ENCODE data around the gene VPS26A.

VPS26A gene

DNA sequence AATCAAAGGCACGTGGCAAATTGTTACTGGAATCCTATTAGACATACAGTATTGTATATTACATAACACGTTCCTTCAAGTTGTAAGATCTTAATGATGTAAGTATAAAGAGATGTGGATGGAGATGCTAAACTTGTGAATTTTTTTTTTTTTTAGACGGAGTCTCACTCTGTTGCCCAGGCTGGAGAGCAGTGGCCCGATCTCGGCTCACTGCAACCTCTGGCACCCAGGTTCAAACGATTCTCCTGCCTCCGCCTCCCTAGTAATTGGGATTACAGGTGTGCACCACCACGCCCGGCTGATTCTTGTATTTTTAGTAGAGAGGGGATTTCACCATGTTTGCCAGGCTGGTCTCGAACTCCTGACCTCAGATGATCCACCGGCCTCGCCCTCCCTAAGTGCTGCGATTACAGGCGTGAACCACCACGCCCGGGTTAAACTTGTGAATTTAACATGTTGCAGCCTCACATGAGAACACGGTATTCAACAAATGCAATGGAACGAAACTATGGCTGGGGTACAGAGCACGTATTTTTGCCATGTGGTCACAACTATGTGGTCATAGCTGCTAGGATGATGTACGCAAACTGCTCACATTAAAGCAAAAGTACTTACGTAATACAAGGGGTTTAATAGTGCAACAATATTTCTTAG lies 55.2 kb downstream of the VPS26A start:
- Histone ChIP-seq H3K36me3 (ENCODE audit: insufficient read depth, low read length) (peaks cover 9% of the 10 kb centered on the region), H3K9me3 (ENCODE audit: insufficient read depth, low read depth, low read length) (no peaks in the 10 kb centered on the region), H3K27me3 (ENCODE audit: insufficient read depth, low read length) (no peaks in the 10 kb centered on the region), H3K27ac (ENCODE audit: low read depth, low read length) (peak overlapping the region; percentile 96), H3K4me1 (ENCODE audit: insufficient read depth, low read length) (peaks cover 6% of the 10 kb centered on the region), H3K4me3 (ENCODE audit: low read length) (peak overlapping the region; percentile 92), H3K9ac (ENCODE audit: low read depth, low read length) (peak overlapping the region; percentile 94)
- 49% methylated on average over 21 of the region's 21 CpGs for WGBS

DNA sequence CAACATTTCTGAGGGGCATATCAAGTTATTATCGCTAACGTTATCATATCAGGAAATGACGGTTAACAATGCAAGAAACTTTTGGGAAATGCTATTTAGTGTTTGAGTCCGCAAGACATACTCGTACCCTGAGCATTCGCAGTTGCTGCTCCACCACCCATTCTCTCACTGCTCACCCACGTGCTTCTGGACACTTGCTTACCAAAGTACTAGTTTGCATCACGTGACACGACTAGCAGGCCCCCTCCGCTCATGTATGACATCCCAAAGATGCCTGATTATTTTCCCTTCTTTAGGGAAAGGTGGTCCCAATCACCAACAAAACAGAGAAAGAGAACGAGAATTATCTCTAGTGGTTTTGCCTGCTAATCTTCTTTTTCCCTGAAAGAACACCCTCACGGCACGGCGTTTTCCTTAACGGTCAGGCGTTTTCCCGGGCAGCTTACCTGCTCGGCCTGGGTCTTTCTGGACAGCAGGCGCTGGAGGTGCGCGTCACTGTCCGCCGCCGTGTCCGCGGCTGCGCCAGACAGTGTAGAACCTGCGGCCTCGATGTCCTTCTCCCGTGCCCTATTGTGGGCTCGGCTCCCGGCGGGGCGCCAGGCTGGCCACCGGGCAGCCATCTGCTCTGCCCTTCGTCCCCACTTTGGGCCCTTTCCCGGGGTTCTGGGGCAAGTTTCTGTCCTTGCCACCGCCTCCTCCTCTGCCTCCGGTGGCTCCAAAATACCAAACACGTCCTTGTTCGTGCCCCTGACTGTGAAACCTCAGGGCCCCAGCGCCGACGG lies 56.0 kb downstream of the VPS26A start, which contains the start of gene SUPV3L1:
Gene SUPV3L1, plus strand, starts transcription at position 492 of the 782 bp plus-strand sequence. Its CDS starts 58 bp downstream, at position 550.
- H3K9ac ChIP-seq (ENCODE audit: low read depth, low read length) = peak within 1 kb of the TSS; percentile 94
- peak within 1 kb of the TSS; percentile 92 for H3K4me3 ChIP-seq (ENCODE audit: low read length)
- H3K4me1 ChIP-seq (ENCODE audit: insufficient read depth, low read length) = peaks cover 6% of the 10 kb centered on the region
- H3K36me3 ChIP-seq (ENCODE audit: insufficient read depth, low read length) = peaks cover 9% of the 10 kb centered on the region
- WGBS = under 1% methylated on average over 44 of the region's 44 CpGs
- H3K27ac ChIP-seq (ENCODE audit: low read depth, low read length) = peak within 1 kb of the TSS; percentile 96
- H3K27me3 ChIP-seq (ENCODE audit: insufficient read depth, low read length) = no peaks in the 10 kb centered on the region
- H3K9me3 ChIP-seq (ENCODE audit: insufficient read depth, low read depth, low read length) = no peaks in the 10 kb centered on the region

DNA sequence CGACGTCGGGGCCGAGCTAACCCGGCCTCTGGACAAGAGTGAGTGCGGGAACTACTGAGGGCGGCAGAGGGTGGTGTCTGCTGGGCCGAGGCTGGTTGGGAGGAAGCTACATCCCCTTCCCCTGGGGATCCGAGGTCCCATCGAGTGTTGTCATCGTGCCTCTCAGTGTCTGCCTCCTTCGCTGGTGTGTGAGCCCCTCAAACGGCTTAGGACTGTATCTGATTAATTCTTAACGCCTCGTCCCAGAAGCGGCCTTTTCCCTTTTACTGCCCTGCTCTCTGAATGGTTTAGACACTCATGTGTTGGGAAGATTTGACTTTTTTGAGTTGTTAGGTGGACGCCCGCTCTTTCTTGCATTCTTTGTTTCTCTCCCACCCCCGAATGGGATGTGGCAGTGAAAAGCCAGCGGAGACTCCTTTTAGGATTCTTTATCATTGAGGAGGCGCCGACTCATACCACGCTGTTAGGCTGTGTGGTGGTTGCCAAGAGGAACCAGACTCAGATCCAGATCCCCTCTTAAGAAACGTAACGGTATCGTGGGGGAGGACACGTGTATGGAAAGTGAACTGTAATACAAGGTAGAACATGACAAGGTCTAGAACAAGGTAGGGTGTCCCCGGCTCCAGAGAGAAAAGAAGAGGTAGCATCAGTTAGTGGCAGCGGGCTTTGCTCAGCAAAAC lies 56.7 kb downstream of the VPS26A start:
- Histone ChIP-seq H3K9me3 (ENCODE audit: insufficient read depth, low read depth, low read length) (no peaks in the 10 kb centered on the region), H3K9ac (ENCODE audit: low read depth, low read length) (peak overlapping the region; percentile 94)
- 5% methylated on average over 29 of the region's 29 CpGs for WGBS

DNA sequence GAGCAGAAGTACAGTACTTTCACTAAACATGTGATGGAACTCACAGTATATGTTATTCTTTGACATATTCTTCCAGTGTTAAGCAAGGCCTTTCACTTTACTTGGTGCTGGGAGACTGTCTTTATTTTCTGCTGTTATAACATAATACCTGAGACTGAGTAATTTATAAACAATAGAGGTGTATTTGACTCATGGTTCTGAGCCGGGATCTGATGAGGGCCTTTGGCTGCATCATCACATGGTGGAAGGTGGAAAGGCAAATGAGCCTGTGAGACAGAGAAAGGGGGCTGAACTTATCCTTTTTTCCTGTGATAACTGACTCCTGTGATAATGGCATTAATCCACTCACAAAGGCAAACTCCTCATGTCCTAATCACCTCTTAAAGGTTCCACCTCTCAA lies 57.5 kb downstream of the VPS26A start:
- H3K9me3 ChIP-seq (ENCODE audit: insufficient read depth, low read depth, low read length) = no peaks in the 10 kb centered on the region
- H3K36me3 ChIP-seq (ENCODE audit: insufficient read depth, low read length) = peaks cover 17% of the 10 kb centered on the region
- no peaks in the 10 kb centered on the region for H3K27me3 ChIP-seq (ENCODE audit: insufficient read depth, low read length)
- WGBS = 94% methylated on average over 1 of the region's 1 CpG
- H3K4me1 ChIP-seq (ENCODE audit: insufficient read depth, low read length) = peaks cover 6% of the 10 kb centered on the region
- H3K4me3 ChIP-seq (ENCODE audit: low read length) = peak overlapping the region; percentile 92
- peak overlapping the region; percentile 94; the same call in 1 of the 2 replicates for H3K9ac ChIP-seq (ENCODE audit: low read depth, low read length)
- no peak overlapping the region for H3K27ac ChIP-seq (ENCODE audit: low read depth, low read length)

More for the DNA sequence above, 56.7 kb downstream of the VPS26A start:
- no peaks in the 10 kb centered on the region for H3K27me3 ChIP-seq (ENCODE audit: insufficient read depth, low read length)
- H3K4me1 ChIP-seq (ENCODE audit: insufficient read depth, low read length) = peaks cover 6% of the 10 kb centered on the region
- peak overlapping the region; percentile 92 for H3K4me3 ChIP-seq (ENCODE audit: low read length)
- peaks cover 10% of the 10 kb centered on the region for H3K36me3 ChIP-seq (ENCODE audit: insufficient read depth, low read length)
- peak overlapping the region; percentile 96 for H3K27ac ChIP-seq (ENCODE audit: low read depth, low read length)

DNA sequence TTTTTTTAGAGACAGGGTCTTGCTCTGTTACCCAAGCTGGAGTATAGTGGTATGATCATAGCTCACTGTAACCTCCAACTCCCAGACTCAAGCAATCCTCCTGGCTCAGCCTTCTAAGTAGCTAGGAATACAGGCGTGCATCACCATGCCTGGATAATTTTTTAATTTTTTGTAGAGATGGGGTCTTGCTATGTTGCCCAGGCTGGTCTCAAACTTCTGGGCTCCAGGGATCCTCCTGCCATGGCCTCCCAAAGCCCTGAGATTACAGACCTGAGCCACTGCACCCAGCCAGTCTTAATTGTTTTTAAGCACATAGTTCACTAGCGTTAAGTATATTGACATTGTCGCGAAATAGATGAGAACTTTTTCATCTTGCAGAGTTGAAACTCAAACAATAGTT lies 58.0 kb downstream of the VPS26A start:
- no peak overlapping the region for H3K4me3 ChIP-seq (ENCODE audit: low read length)
- H3K9me3 ChIP-seq (ENCODE audit: insufficient read depth, low read depth, low read length) = no peaks in the 10 kb centered on the region
- no peak overlapping the region for H3K9ac ChIP-seq (ENCODE audit: low read depth, low read length)
- H3K4me1 ChIP-seq (ENCODE audit: insufficient read depth, low read length) = peaks cover 6% of the 10 kb centered on the region
- no peak overlapping the region for H3K27ac ChIP-seq (ENCODE audit: low read depth, low read length)
- no peaks in the 10 kb centered on the region for H3K27me3 ChIP-seq (ENCODE audit: insufficient read depth, low read length)
- peaks cover 23% of the 10 kb centered on the region for H3K36me3 ChIP-seq (ENCODE audit: insufficient read depth, low read length)
- 97% methylated on average over 4 of the region's 4 CpGs for WGBS

DNA sequence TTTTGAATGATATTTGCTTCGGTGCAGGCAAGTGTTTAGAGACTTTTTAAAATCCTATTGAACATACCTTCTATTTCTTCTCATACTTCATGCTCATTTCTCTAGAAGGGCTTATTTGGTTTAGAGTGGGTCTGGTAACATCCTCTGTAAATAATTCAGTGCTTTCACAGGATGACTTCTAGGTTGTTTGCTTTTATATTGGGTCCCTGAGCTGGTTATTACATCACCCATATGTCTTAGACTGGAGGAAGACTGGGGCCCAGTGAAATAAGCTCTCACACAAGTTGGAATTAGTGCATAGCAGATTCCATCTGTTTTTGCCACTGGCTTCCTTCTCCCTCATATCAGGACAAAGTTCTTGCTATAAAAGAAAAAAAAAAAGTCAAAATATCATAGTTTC lies 62.5 kb downstream of the VPS26A start:
- no peaks in the 10 kb centered on the region for H3K9me3 ChIP-seq (ENCODE audit: insufficient read depth, low read depth, low read length)
- no CpG with 5 or more reads among the region's 1 CpG for WGBS
- no peak overlapping the region for H3K9ac ChIP-seq (ENCODE audit: low read depth, low read length)
- H3K4me3 ChIP-seq (ENCODE audit: low read length) = no peak overlapping the region
- H3K4me1 ChIP-seq (ENCODE audit: insufficient read depth, low read length) = peaks cover under 1% of the 10 kb centered on the region; the same call in 1 of the 2 replicates
- no peaks in the 10 kb centered on the region for H3K27me3 ChIP-seq (ENCODE audit: insufficient read depth, low read length)
- H3K27ac ChIP-seq (ENCODE audit: low read depth, low read length) = no peak overlapping the region
- peaks cover 65% of the 10 kb centered on the region for H3K36me3 ChIP-seq (ENCODE audit: insufficient read depth, low read length)

DNA sequence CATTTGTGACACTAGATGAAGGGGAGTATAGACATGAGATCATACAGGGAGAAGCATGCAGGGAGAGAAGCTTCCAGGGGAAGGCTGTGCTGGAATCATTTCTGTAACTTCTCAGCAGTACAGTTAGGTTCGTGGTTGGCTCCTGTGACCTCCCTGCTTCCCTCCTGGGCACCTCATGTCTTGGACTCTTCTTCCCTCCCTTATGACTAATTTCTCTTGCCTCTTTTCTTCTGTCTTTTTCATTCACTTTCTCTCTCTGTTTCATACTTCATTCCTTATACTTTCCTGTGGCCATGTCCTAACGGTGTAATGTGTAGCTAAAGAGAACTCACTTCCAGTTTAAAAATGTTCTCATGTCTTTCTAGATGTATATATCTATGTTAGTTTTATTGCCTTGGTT lies 77.1 kb downstream of the VPS26A start:
- Histone ChIP-seq H3K36me3 (ENCODE audit: insufficient read depth, low read length) (peaks cover 84% of the 10 kb centered on the region), H3K9ac (ENCODE audit: low read depth, low read length) (no peak overlapping the region), H3K9me3 (ENCODE audit: insufficient read depth, low read depth, low read length) (no peaks in the 10 kb centered on the region), H3K4me3 (ENCODE audit: low read length) (no peak overlapping the region), H3K27me3 (ENCODE audit: insufficient read depth, low read length) (no peaks in the 10 kb centered on the region), H3K4me1 (ENCODE audit: insufficient read depth, low read length) (no peaks in the 10 kb centered on the region), H3K27ac (ENCODE audit: low read depth, low read length) (no peak overlapping the region)
- 89% methylated on average over 1 of the region's 2 CpGs for WGBS

DNA sequence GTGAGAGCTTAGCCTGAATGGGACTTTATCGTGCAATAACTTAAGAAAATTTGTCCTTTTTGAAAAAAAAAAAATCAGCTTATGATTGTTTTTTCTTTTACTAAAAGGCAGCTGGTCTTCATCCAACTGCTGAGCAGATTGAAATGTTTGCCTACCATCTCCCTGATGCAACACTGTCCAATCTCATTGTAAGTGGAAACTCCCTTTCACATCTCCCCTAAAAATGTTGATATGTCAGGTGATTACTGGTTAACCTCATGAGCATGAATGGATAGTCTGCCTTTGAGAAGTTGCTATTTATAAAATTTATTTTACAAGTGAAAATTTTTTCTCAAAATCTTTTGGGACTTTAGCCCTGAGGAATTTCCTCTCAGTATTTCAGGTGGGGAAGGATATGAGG lies 78.4 kb downstream of the VPS26A start:
- Histone ChIP-seq H3K9me3 (ENCODE audit: insufficient read depth, low read depth, low read length) (no peaks in the 10 kb centered on the region), H3K9ac (ENCODE audit: low read depth, low read length) (no peak overlapping the region), H3K36me3 (ENCODE audit: insufficient read depth, low read length) (peaks cover 85% of the 10 kb centered on the region), H3K4me1 (ENCODE audit: insufficient read depth, low read length) (no peaks in the 10 kb centered on the region), H3K27me3 (ENCODE audit: insufficient read depth, low read length) (no peaks in the 10 kb centered on the region), H3K4me3 (ENCODE audit: low read length) (no peak overlapping the region), H3K27ac (ENCODE audit: low read depth, low read length) (no peak overlapping the region)
- WGBS = 100% methylated on average over 1 of the region's 1 CpG

DNA sequence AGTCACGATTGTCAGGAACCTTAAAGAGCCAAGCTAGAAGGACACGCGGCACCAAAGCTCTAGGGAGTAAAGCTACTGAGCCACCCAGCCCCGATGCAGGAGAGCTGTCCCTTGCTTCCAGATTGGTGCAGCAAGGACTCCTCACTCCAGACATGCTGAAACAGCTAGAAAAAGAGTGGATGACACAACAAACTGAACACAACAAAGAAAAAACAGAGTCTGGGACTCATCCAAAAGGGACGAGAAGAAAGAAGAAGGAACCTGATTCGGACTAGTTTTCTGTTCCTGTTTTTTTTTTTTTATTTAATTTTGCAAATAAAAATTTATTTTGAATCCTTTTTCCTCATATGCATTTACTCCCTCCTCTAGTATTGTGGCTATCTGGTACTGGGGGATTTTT lies 84.8 kb downstream of the VPS26A start:
- H3K9me3 ChIP-seq (ENCODE audit: insufficient read depth, low read depth, low read length) = no peaks in the 10 kb centered on the region
- 93% methylated on average over 5 of the region's 6 CpGs for WGBS
- no peaks in the 10 kb centered on the region for H3K4me1 ChIP-seq (ENCODE audit: insufficient read depth, low read length)
- H3K36me3 ChIP-seq (ENCODE audit: insufficient read depth, low read length) = peaks cover 51% of the 10 kb centered on the region
- H3K27me3 ChIP-seq (ENCODE audit: insufficient read depth, low read length) = no peaks in the 10 kb centered on the region
- no peak overlapping the region for H3K27ac ChIP-seq (ENCODE audit: low read depth, low read length)
- no peak overlapping the region for H3K9ac ChIP-seq (ENCODE audit: low read depth, low read length)
- no peak overlapping the region for H3K4me3 ChIP-seq (ENCODE audit: low read length)

DNA sequence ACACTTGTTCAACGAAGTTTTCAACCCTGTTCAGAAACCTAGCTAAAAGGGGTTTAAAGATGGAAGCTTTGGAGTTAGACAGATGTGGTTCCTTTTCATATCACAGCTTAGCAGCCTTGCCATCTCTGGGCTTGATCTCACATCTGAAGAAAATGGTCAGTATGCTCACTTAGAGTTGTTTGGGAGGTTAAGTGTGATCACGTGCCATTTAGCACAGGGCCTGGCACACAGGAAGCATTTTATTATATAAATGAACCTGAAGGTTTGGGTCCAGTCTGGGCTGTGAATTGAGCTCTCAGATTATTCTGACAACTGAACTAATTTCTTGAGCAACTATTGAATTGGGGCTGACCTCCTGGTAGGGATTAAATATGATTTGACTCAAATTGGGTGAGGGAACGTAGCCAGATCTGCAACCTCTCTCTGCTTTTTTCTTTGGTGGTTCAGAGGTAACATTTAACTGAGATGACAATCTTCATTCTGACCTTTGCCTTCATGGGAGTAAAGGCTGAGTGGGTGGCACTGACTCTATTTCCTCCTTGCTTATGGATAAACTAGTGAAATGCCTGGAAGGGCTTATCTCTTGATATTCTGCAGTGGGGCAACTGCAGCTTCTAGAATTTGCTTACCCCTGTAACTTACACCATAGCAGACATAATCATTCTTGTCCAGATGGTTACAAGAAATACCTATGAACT lies 86.0 kb downstream of the VPS26A start:
- 92% methylated on average over 3 of the region's 3 CpGs for WGBS
- H3K4me3 ChIP-seq (ENCODE audit: low read length) = no peak overlapping the region
- H3K36me3 ChIP-seq (ENCODE audit: insufficient read depth, low read length) = peaks cover 40% of the 10 kb centered on the region
- no peak overlapping the region for H3K27ac ChIP-seq (ENCODE audit: low read depth, low read length)
- no peaks in the 10 kb centered on the region for H3K27me3 ChIP-seq (ENCODE audit: insufficient read depth, low read length)
- H3K4me1 ChIP-seq (ENCODE audit: insufficient read depth, low read length) = no peaks in the 10 kb centered on the region
- no peak overlapping the region for H3K9ac ChIP-seq (ENCODE audit: low read depth, low read length)
- no peaks in the 10 kb centered on the region for H3K9me3 ChIP-seq (ENCODE audit: insufficient read depth, low read depth, low read length)
